ENCODE measurements around the gene FREY1.

DNA sequence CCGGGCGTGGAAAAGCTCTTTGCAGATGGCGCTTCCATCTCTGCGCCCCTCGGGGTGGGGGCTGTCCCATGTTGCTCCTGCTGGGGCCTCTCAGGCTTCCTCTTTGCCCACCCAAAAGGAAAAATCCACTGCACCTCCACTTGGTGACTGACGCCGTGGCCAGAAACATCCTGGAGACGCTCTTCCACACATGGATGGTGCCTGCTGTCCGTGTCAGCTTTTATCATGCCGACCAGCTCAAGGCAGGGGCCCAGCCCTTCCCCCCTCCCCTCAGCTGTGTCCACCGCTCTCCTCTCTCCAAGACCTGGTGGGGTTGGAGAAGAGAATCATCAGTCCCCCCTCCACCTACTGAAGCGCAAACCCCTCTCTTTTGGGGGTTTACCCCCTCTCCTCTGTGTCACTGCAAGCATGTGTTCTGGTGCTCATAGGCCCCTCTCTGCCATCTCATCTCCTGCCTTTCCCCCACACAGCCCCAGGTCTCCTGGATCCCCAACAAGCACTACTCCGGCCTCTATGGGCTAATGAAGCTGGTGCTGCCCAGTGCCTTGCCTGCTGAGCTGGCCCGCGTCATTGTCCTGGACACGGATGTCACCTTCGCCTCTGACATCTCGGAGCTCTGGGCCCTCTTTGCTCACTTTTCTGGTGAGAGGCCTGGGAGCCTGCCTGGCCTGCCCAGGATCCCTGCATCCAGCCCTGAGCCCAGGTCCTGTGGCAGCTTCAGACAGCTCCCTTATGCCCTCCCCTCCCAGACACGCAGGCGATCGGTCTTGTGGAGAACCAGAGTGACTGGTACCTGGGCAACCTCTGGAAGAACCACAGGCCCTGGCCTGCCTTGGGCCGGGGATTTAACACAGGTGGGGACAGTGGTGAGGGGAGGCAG, 17.2 kb upstream of the FREY1 start:
- TF ChIP-seq, protein P1, sequence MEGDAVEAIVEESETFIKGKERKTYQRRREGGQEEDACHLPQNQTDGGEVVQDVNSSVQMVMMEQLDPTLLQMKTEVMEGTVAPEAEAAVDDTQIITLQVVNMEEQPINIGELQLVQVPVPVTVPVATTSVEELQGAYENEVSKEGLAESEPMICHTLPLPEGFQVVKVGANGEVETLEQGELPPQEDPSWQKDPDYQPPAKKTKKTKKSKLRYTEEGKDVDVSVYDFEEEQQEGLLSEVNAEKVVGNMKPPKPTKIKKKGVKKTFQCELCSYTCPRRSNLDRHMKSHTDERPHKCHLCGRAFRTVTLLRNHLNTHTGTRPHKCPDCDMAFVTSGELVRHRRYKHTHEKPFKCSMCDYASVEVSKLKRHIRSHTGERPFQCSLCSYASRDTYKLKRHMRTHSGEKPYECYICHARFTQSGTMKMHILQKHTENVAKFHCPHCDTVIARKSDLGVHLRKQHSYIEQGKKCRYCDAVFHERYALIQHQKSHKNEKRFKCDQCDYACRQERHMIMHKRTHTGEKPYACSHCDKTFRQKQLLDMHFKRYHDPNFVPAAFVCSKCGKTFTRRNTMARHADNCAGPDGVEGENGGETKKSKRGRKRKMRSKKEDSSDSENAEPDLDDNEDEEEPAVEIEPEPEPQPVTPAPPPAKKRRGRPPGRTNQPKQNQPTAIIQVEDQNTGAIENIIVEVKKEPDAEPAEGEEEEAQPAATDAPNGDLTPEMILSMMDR (conservative IDR thresholded peaks at IDR 0.05 in 1 of 2, IDR thresholded peaks at IDR 0.05 in 1 of 2; ENCODE audit: low read depth in 1 of 2, low read length in 2 of 2): no peak
- peak; percentile 66 for TF ChIP-seq EZH2 (IDR thresholded peaks at IDR 0.05; ENCODE audit: low read length, missing control alignments)
